Testis (tissue), 3 donors: ENCODE results near the gene TBC1D32. TPM values are rescaled to one million over a fixed set of nuclear protein-coding genes. Genes with fewer than 3 reads are reported as not detected.

Experiments used
- DNase-seq: peaks from one replicate; pipeline ENCODE4 v3.0.0-alpha.2; 2019
- H3K27ac ChIP-seq, 2 donors: fragments of 200-600 bp; sonication (generic); one replicate each; pipeline ENCODE4 v1.5.1; 2019
- H3K27me3 ChIP-seq: fragments of 200-600 bp; sonication (generic); one replicate; pipeline ENCODE4 v1.5.1; 2019
- H3K36me3 ChIP-seq: fragments of 200-600 bp; sonication (generic); one replicate; pipeline ENCODE4 v1.5.1; 2017; ENCODE audit warnings: low read depth; ENCODE audit errors: missing control alignments
- H3K4me1 ChIP-seq: fragments of 200-600 bp; sonication (generic); one replicate; pipeline ENCODE4 v1.5.1; 2019
- H3K4me3 ChIP-seq, 2 donors: fragments of 200-600 bp; sonication (generic); one replicate each; pipeline ENCODE4 v1.5.1; 2017 to 2019
- H3K9me3 ChIP-seq: fragments of 200-600 bp; sonication (generic); one replicate; pipeline ENCODE4 v1.5.1; 2017
- POLR2A ChIP-seq: fragments of 450-650 bp; IDR thresholded peaks from one replicate; pipeline ENCODE4 v1.6.1; 2017; ENCODE audit warnings: antibody characterized with exemption, mild to moderate bottlenecking, moderate library complexity
- whole genome bisulfite sequencing, 2 donors: methylation state at CpG; one replicate each; pipeline ENCODE4 v1.1.5; 2018; 5-methylcytosine and 5-hydroxymethylcytosine counted together
- intact Hi-C: fragments of 100-400 bp; cut with DNase I; formaldehyde crosslinking; loops from one replicate; pipeline ENCODE4 v1.15.1; 2023; ENCODE audit warnings: low total_unique reads
- polyA plus RNA-seq: library from polyadenylated mRNA; stranded (reverse); fragments of 350-450 nt; fragmentation: Illumina TruSeq; extraction: RNeasy Lipid Tissue Mini Kit (QIAGEN cat#74804); gene quantifications from one replicate; pipeline ENCODE4 v1.2.3, GENCODE V29; 2014; ENCODE audit warnings: low read depth, low replicate concordance; ENCODE audit not compliant: insufficient read depth
- total RNA-seq, 2 donors: library from RNA; depleted of rRNA; stranded (reverse); fragments of >200 nt; gene quantifications; one replicate each; pipeline ENCODE4 v1.2.3, GENCODE V29; 2016
- TF ChIP-seq, protein P1 (sequence below), 3 experiments: fragments of 450-650 bp in 2 of 3; fragments of 200-600 bp in 1 of 3; sonication (generic) in 1 of 3; IDR thresholded peaks; one replicate each; pipeline ENCODE4 v1.5.1; 2016 to 2019; ENCODE audit warnings: antibody characterized with exemption in 3 of 3, mild to moderate bottlenecking in 2 of 3, moderate library complexity in 1 of 3

TBC1D32 gene
- total and polyA plus RNA-seq, 3 donors from 2014 or later = 9.3 to 37.4 (median 22.1) TPM

DNA sequence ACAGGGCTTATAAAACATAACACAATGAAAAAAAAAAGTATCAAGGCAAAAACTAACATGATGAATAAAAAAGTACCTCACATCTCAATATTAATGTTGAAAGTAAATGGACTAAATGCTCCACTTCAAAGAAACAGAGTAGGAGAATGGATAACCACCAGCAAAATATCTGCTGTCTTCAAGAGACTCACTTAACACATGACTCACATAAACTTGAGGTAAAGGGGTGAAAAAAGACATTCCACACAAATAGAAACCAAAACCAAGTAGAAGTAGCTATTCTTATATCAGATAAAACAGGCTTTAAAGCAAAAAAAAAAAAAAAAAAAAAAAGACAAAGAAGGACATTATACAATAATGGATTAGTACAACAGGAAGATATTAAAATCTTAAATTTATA lies 86.9 kb downstream of the TBC1D32 start:
- DNase-seq = no peak
- Histone ChIP-seq H3K36me3 (no peaks in the 10 kb centered on the region), H3K27ac (no peak overlapping the region), H3K4me1 (no peaks in the 10 kb centered on the region), H3K4me3 (no peak overlapping the region), H3K27me3 (no peaks in the 10 kb centered on the region), H3K9me3 (no peaks in the 10 kb centered on the region)
- intact Hi-C loops = no loop called here
- TF ChIP-seq, protein P1, sequence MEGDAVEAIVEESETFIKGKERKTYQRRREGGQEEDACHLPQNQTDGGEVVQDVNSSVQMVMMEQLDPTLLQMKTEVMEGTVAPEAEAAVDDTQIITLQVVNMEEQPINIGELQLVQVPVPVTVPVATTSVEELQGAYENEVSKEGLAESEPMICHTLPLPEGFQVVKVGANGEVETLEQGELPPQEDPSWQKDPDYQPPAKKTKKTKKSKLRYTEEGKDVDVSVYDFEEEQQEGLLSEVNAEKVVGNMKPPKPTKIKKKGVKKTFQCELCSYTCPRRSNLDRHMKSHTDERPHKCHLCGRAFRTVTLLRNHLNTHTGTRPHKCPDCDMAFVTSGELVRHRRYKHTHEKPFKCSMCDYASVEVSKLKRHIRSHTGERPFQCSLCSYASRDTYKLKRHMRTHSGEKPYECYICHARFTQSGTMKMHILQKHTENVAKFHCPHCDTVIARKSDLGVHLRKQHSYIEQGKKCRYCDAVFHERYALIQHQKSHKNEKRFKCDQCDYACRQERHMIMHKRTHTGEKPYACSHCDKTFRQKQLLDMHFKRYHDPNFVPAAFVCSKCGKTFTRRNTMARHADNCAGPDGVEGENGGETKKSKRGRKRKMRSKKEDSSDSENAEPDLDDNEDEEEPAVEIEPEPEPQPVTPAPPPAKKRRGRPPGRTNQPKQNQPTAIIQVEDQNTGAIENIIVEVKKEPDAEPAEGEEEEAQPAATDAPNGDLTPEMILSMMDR (IDR thresholded peaks at IDR 0.05) = no peak
- TF ChIP-seq POLR2A = no peak

DNA sequence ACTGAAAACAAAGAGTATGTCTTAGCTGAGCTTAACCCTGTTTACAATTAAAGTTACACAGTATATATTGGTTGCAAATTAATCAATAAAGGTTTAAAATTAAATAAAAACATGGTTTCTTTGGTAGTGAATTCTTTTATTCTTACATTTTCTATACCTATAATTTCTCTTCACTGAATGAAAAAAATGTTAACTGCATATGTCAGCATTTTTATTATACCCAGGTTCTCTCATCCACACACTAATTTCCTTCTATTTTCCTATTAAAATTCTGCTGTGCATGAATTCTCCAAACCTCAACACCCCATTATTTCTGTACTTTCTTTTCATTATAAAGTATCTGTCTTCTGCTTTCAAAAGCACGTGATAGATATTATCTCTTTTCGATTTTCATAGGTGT lies 91.9 kb downstream of the TBC1D32 start:
- H3K9me3 ChIP-seq = no peaks in the 10 kb centered on the region
- H3K27ac ChIP-seq = no peak overlapping the region
- no peak overlapping the region for H3K4me3 ChIP-seq
- DNase-seq = no peak
- intact Hi-C loops = no loop called here
- no peaks in the 10 kb centered on the region for H3K36me3 ChIP-seq
- WGBS, 2 donors = 87 to 96% methylated on average over 2 of the region's 2 CpGs
- no peaks in the 10 kb centered on the region for H3K27me3 ChIP-seq
- TF ChIP-seq POLR2A = no peak
- TF ChIP-seq, protein P1 (IDR thresholded peaks at IDR 0.05) = no peak
- H3K4me1 ChIP-seq = no peaks in the 10 kb centered on the region

DNA sequence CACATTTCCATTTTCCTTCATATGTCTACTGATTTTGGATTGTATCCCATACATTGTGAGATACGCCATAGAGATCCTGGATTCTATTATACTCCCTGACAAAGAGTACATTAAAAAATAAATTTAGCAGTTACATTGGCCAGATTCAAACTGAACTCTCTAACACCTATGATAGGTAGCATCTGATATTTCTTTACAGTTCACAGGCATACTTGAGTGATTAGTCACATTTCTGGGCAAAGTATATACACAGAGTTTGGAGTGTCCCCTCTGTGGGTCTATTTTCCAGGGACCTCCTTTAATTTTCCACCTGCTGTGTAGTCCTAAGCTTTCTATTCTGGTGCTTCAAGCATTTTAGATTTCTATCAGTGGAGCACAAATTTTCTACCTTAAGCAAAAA lies 96.4 kb downstream of the TBC1D32 start:
- H3K27ac ChIP-seq = no peak overlapping the region
- no peaks in the 10 kb centered on the region for H3K36me3 ChIP-seq
- H3K4me1 ChIP-seq = no peaks in the 10 kb centered on the region
- no peak overlapping the region for H3K4me3 ChIP-seq
- H3K27me3 ChIP-seq = no peaks in the 10 kb centered on the region
- no peak for TF ChIP-seq POLR2A
- TF ChIP-seq, protein P1 (IDR thresholded peaks at IDR 0.05) = no peak
- intact Hi-C loops = no loop called here
- no peak for DNase-seq
- H3K9me3 ChIP-seq = no peaks in the 10 kb centered on the region
- WGBS, 2 donors = 98 to 100% methylated on average over 1 of the region's 1 CpG

DNA sequence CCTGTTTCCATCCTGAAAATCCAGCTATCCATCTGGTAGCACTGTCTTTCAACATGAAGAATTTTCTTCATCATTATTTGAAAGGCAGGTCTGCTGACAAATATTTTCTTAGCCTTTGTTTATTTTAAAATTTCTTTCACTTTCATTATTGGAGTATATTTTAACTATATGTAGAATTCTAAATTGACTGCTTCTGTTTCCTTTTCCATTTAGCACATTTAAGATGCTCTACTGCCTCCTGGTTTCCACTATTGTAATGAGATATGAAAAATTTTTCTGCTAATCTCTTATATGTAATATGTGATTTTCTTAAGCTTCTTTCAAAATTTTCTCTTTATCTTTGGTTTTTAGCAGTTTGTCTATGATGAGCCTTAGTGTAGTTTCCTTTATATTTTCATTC lies 97.3 kb downstream of the TBC1D32 start:
- no peak overlapping the region for H3K27ac ChIP-seq
- intact Hi-C loops = no loop called here
- H3K9me3 ChIP-seq = no peaks in the 10 kb centered on the region
- H3K4me3 ChIP-seq = no peak overlapping the region
- no peaks in the 10 kb centered on the region for H3K36me3 ChIP-seq
- H3K27me3 ChIP-seq = no peaks in the 10 kb centered on the region
- TF ChIP-seq, protein P1 (IDR thresholded peaks at IDR 0.05) = no peak
- TF ChIP-seq POLR2A = no peak
- no peak for DNase-seq
- H3K4me1 ChIP-seq = no peaks in the 10 kb centered on the region

- intact Hi-C loops = no loop called here
- Histone ChIP-seq H3K4me3 (no peak overlapping the region), H3K9me3 (no peaks in the 10 kb centered on the region), H3K27ac (no peak overlapping the region), H3K4me1 (no peaks in the 10 kb centered on the region), H3K27me3 (no peaks in the 10 kb centered on the region), H3K36me3 (no peaks in the 10 kb centered on the region)
- WGBS, 2 donors = 95 to 100% methylated on average over 3 of the region's 3 CpGs
- DNase-seq = no peak
- TF ChIP-seq, protein P1 (IDR thresholded peaks at IDR 0.05) = no peak
- no peak for TF ChIP-seq POLR2A
These were observed 98.9 kb downstream of the TBC1D32 start for GRCh38 chr6:121235386-121235785.
